ENCODE measurements around the gene CETP.

CETP gene

DNA sequence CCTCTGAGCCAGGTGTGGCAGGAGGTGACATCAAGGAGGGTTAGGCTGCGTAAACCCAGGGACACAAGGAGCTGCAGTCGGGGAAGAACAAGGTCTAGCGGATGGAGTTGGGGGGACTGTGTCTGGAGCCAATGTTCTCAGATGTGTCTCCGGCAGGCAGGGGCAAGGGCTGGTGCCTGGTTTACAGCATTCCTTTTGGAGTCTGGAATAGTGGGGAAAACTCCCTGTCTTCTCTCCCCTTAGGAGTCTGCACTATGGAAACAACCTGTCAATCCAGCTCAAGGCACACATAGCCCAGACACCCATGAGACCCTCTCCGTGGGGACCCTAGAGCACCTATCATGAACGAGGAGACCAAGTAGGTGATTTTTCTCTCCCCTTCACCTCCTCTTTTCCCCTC, 55.1 kb downstream of the CETP start:
- no peak for DNase-seq (ENCODE audit: low spot score)
- no peak for FAIRE-seq

DNA sequence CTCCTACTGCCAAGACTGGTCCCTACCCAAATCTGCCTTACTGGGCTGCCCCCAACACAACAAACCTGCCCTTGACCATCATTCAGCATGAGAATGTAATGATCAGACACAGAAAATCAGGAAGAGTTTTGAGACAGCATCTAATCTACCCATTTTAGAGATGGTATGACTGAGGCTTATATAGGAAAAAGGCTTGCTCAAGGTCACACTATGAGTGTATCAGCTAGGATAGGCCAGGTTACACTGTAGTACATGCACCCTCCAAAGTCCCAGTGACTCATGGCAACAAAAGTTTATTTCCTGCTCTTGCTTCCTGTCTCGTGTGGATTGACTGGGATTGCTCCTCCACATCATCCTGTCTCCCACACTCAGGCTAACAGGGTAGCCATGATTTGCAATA, 55.5 kb downstream of the CETP start:
- no peak for FAIRE-seq
- no peak for DNase-seq (ENCODE audit: low spot score)

DNA sequence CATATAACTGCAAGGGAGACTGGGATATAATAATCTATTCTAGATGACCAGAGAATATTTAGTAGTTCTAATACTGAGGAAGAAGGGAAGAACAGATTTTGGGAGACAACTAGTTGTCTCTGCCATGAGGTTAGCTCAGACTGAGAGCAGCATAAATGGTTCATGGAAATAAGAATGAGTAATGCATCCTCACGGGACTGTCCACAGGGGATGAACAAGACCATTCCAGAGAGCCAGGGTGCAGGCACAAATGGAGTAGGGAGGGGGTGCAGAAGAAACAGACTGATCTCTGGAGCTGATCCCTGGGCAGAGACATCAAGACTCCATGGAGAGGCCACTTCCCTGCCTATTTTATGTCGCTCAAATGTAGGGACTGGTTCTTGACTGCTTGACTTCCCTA, 58.0 kb downstream of the CETP start:
- DNase-seq (ENCODE audit: low spot score) (no peak), FAIRE-seq (no peak)

DNA sequence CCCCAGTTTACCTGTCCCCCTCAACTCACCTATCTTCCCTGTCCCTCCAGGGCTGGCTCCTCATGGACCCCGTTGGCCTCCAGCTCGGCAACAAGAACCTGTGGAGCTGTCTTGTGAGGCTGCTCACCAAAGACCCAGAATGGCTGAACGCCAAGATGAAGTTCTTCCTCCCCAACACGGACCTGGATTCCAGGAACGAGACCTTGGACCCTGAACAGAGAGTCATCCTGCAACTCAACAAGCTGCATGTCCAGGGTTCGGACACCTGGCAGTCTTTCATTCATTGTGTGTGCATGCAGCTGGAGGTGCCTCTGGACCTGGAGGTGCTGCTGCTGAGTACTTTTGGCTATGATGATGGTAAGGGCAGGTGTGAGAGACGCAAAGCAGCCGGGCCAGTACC, 58.9 kb downstream of the CETP start:
- FAIRE-seq (no peak), DNase-seq (ENCODE audit: low spot score) (no peak)

DNA sequence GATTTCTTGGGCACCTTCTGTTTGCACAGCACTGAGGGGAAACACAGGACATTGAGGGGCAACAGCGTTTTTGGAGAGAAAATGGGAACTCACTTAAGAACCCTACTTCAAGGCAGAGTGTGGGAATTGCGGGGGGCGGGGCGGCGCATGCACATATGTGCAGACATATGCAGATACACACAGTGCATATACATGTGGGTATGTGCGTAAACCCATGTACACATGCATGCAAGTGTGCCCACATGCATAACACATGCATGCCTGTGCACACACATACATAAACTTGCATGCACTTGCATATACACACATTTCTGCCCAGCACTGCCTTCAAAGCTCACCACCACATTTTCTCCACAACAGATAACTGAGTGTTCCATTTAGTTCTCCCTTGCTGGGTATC, 60.0 kb downstream of the CETP start:
- FAIRE-seq (no peak), DNase-seq (ENCODE audit: low spot score) (no peak)

DNA sequence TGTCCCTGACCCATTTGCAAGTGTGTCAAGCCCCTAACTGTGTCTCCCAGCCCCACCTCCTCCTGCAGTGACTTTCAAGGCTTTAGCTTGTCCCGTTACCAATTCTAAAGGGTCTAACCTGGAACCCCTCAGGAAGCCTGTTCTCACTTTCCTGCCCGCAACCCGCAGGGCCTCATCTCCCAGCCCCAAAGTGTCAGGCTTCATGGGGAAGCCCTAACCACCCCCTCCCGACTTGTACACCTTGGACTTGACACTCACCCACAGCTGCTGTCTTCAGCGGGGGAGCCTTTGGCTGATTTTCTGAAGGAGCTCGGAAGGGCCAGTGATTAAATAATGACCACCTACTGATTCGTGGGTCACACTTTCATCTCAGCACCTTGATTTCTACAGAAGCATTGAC, 60.7 kb downstream of the CETP start:
- DNase-seq (ENCODE audit: low spot score): no peak
- FAIRE-seq: no peak

DNA sequence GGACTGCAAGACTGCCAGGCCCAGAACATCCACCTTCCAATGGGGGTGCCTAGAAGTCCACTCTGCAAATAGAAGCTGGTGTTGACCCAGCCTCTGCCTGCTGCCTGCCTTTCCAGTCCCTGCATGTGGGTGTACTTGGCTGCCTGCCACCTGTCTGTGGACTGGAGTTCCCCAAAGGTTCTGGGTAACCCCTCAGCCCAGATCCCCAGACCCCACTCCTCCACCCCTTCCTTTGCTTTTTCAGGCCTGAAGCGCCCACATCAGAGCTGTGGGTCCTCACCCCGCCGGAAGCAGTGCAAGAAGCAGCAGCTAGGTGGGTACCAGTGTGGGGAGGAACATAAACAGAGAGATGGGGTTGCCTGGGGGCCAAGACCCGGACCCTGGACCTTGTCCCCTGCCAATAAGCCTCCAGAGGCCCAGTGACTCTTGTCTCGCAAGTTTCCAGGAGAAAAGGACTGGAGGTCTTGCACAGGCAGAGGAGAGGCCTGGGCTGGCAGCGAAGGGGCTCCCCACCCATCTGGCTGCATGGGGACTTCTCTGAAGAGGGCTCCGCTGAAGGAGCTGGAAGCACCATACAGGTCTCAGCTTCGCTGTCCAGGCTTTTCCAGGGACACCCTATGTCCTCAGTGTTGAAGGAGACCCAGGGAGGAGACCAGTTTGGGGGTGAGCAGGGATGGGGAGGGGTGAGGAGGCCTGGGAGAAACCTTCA, 61.9 kb downstream of the CETP start:
- DNase-seq (ENCODE audit: low spot score): no peak
- FAIRE-seq: no peak

DNA sequence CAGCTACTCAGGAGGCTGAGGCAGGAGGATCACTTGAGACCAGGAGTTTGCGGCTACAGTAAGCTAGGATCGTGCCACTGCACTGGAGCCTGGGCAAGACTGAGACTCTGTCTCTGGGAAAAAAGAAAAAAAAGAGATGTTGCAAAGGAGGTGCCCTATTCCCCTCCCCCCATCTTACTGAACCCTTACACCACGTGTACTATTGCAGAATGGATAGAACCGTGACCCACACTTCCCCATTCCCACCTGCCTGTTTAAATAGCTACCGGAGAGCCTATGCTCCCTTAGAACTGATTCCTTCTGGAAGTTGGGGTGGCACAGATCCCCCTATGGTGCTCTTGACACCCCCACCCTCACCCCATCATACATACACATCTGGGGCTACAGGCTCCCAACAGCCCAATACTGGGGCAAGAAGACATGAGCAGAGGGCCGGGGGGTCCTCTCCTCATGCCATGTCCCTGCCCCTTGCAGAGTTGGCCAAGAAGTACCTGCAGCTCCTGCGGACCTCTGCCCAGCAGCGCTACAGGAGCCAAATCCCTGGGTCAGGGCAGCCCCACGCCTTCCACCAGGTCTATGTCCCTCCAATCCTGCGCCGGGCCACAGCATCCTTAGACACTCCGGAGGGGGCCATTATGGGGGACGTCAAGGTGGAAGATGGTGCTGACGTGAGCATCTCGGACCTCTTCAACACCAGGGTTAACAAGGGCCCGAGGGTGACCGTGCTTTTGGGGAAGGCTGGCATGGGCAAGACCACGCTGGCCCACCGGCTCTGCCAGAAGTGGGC, 63.3 kb downstream of the CETP start:
- DNase-seq (ENCODE audit: low spot score) (no peak), FAIRE-seq (no peak)

DNA sequence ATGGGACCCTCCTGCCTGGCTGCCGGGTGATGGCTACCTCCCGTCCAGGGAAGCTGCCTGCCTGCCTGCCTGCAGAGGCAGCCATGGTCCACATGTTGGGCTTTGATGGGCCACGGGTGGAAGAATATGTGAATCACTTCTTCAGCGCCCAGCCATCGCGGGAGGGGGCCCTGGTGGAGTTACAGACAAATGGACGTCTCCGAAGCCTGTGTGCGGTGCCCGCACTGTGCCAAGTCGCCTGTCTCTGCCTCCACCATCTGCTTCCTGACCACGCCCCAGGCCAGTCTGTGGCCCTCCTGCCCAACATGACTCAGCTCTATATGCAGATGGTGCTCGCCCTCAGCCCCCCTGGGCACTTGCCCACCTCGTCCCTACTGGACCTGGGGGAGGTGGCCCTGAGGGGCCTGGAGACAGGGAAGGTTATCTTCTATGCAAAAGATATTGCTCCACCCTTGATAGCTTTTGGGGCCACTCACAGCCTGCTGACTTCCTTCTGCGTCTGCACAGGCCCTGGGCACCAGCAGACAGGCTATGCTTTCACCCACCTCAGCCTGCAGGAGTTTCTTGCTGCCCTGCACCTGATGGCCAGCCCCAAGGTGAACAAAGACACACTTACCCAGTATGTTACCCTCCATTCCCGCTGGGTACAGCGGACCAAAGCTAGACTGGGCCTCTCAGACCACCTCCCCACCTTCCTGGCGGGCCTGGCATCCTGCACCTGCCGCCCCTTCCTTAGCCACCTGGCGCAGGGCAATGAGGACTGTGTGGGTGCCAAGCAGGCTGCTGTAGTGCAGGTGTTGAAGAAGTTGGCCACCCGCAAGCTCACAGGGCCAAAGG, 64.4 kb downstream of the CETP start:
- peak; percentile 9 for FAIRE-seq
- DNase-seq (ENCODE audit: low spot score): no peak

DNA sequence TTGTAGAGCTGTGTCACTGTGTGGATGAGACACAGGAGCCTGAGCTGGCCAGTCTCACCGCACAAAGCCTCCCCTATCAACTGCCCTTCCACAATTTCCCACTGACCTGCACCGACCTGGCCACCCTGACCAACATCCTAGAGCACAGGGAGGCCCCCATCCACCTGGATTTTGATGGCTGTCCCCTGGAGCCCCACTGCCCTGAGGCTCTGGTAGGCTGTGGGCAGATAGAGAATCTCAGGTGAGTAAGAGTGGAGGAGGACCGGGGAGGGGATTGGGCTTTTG, 65.0 kb downstream of the CETP start:
- FAIRE-seq (no peak), DNase-seq (ENCODE audit: low spot score) (no peak)

DNA sequence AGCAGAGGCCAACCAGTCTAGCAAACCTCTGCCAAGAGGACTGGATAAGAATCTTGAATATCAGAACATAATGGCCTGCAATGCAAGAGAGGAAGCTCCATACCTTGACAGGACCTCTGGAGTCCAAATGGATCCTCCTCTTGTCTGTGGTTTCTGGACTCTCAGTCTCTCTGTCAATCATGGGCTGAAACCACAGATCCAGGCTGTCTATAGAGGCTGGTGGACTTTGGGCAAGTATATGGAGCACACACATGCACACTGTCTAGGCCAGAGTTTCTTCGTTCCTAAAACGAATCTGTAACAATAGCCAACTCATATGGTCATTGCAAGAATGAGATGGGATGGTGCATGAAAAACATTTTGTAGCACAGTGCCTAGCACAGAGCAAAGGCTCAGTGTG, 65.3 kb downstream of the CETP start:
- FAIRE-seq (no peak), DNase-seq (ENCODE audit: low spot score) (no peak)

DNA sequence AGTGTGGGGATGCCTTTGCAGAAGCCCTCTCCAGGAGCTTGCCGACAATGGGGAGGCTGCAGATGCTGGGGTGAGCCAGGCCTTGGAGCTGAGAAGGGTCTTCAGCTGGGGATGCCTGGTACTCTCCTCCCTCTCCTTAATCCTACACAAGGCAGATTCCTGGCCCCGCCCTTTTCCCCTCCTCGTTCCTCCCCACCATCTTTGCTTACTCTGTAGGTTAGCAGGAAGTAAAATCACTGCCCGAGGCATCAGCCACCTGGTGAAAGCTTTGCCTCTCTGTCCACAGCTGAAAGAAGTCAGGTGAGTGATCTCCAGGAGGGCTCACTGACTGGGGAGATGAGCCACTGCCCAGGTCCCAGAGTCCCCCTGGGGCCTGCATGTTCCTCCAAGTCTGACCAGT, 66.3 kb downstream of the CETP start:
- DNase-seq (ENCODE audit: low spot score) (no peak), FAIRE-seq (peak; percentile 13)

DNA sequence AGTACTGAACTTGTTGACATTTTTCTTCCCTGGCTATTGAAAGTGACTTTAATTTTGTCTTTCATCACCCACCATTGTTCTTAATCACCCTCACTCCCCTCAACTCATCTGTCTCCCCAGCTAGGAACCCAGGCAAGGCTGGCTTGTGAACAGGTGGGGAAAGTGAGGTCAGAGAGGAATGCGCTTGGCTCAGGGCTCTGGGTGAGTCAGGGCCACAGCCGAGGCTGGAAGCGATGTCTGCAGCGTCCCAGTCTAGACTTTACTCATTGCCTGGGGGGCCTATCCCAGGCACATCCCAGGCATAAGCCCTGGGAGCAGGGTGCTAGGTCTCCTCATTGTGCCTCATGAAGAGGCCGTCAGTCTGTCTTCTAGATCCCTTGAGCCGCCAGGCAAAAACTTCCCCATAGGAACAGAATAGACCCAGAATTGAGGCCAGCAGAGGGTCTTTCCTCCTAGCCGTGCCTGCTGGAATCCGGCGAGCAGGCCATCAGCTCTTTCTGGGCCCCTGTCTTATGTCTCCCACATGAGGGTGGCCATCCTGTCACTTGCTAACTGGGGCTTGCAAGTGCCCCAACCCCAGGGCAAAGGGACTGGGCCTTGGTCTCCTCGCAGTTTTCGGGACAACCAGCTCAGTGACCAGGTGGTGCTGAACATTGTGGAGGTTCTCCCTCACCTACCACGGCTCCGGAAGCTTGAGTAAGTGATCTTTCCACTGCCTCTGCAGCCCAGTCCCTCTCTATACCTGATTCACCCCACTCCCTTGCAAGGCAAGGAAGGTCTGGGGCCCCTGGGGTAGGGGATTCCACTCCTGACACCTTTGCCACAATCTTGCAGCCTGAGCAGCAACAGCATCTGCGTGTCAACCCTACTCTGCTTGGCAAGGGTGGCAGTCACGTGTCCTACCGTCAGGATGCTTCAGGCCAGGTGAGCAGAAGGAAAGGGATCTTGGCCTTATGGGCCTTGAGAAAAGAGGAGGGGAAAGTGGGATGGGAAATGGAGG, 67.7 kb downstream of the CETP start:
- DNase-seq (ENCODE audit: low spot score) (peak; percentile 85), FAIRE-seq (no peak)

DNA sequence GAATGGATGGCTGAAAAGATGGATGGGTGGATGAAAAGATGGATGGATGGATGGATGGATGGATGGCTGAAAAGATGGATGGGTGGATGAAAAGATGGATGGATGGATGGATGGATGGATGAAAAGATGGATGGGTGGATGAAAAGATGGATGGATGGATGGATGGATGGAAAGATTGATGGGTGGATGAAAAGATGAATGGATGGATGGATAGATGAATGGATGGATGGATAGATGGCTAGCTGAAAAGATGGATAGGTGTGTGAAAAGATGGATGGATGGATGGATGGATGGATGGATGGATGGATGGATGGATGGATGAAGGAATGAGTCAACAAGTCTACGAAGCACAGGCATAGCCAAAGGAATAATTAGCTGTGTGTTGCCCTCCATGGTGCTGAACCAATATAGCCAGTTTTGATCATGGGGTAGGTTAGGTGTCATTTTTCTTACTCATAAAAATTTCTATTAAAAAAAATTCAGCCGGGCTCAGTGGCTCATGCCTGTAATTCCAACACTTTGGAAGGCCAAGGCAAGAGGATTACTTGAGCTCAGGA, 68.7 kb downstream of the CETP start:
- DNase-seq (ENCODE audit: low spot score): no peak
- FAIRE-seq: no peak

DNA sequence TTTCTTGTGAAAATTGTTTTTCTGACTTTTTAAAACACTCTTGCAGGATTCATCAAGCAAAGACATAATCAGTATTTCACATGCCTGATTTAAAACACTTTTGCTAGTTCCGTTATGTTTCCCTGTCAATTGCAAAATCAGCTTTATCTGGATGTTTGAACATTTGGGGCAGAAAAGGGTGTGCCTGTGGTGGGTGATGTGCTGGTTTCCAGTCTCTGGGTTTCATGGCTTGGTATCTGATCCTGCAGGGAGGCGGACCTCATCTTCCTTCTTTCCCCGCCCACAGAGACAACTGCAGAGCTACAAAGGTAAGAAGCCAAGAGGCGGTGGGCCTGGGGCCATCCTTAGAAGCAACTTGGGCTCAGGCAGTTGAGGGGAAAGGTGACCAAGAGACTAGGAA, 69.4 kb downstream of the CETP start:
- no peak for FAIRE-seq

DNA sequence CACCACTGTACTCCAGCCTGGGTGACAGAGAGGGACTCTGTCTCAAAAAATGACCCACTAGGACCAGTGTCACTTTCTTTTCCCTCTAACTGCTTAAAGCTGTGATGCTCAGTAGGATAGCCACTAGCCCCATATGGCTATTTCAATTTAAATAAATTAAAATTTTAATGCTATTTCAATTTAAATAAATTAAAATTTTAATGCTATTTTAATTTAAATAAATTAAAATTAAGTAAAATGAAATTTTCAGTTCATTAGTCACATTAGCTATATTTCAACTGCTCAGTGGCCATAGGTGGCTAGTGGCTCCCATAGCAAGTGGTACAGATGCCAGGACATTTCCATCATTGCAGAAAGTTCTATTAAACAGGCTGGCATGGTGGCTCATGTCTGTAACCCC, 70.6 kb downstream of the CETP start:
- FAIRE-seq (no peak), DNase-seq (ENCODE audit: low spot score) (no peak)

More for the DNA sequence above, 69.4 kb downstream of the CETP start:
- no peak for DNase-seq (ENCODE audit: low spot score)

DNA sequence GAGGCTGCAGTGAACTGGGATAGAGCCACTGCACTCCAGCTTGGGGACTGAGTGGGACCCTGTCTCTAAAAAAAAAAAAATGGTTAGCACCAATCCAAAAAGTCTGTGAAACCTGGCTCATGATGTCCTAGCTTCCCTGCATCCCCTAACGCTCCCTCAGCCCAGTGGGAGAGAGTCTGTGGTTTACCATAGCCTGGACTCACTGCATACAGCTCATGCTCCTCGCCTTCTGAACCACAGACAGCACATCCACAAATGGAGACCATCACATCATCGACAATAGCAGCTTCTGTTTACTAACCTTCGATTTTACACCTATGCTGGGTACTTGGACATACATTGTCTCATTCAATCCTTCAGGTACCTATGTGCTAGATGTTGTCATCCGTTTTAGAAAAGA, 71.2 kb downstream of the CETP start:
- FAIRE-seq (no peak), DNase-seq (ENCODE audit: low spot score) (no peak)
